HG03196 (cell line): Measurements from ENCODE around the gene RPL12.

Experiments used
- ATAC-seq: cut with Tn5 transposase; IDR thresholded peaks from one replicate; pipeline ENCODE4 v1.9.1; 2021; ENCODE audit not compliant: unreplicated experiment

Gene RPL12

GRCh38 chr9:127405344-127406125 is 45.7 kb downstream of the RPL12 start:
- no peak for ATAC-seq

- ATAC-seq: no peak
Measured at GRCh38 chr9:127404631-127405030, 46.6 kb downstream of the RPL12 start.

- no peak for ATAC-seq
Measured at GRCh38 chr9:127403507-127404192, 47.6 kb downstream of the RPL12 start.

GRCh38 chr9:127402401-127403090 is 48.7 kb downstream of the RPL12 start:
- ATAC-seq: no peak

- ATAC-seq: no peak
Measured at GRCh38 chr9:127399736-127400269, 51.4 kb downstream of the RPL12 start.

GRCh38 chr9:127398715-127399400 is 52.3 kb downstream of the RPL12 start:
- no peak for ATAC-seq

- ATAC-seq: no peak
Measured at GRCh38 chr9:127398275-127398647, 52.9 kb downstream of the RPL12 start.
